ENCODE results near the gene CDH23. TPM values are rescaled to one million over a fixed set of nuclear protein-coding genes. Genes with fewer than 3 reads are reported as not detected.

CDH23 gene
- total RNA-seq, 2 donors from 2014 or later = 3.9 to 4.4 TPM

DNA sequence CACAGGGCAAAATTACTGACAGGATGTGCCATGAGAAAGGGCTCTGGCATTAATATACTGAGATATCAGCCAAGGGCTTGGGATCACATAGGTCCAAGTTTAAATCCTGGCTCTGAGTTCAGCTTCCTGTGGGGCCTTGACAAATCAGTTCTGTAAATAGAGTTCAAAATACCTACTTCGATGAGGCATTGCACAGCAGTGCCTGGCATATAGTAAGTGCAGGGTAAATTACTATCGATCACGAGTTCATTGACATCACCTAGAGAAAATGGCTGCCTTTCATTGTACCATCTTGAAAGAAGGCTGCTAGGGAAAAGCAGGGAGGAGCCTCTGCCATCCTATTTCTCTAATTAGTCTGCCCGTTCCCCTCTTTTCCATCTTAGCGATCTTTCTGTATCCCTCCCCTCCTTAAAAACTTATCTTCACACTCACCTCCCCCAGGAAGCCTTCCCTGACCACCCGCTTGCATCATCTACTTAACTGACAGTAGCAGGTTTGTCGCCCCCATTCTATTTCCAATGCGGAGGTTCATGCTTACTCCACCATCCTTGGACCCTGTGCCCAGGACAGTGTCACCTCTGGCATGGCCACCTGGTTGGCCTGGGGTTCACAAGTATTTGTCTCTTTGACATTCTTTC is 198.3 kb downstream of the CDH23 start:
- Histone ChIP-seq H3K36me3 (no peaks in the 10 kb centered on the region), H3K27ac (no peak overlapping the region), H3K9me3 (no peaks in the 10 kb centered on the region), H3K4me1 (peaks cover 0 to 17% of the 10 kb centered on the region in 2 donors), H3K4me3 (no peak overlapping the region), H3K27me3 (no peaks in the 10 kb centered on the region)
- TF ChIP-seq, protein P1, sequence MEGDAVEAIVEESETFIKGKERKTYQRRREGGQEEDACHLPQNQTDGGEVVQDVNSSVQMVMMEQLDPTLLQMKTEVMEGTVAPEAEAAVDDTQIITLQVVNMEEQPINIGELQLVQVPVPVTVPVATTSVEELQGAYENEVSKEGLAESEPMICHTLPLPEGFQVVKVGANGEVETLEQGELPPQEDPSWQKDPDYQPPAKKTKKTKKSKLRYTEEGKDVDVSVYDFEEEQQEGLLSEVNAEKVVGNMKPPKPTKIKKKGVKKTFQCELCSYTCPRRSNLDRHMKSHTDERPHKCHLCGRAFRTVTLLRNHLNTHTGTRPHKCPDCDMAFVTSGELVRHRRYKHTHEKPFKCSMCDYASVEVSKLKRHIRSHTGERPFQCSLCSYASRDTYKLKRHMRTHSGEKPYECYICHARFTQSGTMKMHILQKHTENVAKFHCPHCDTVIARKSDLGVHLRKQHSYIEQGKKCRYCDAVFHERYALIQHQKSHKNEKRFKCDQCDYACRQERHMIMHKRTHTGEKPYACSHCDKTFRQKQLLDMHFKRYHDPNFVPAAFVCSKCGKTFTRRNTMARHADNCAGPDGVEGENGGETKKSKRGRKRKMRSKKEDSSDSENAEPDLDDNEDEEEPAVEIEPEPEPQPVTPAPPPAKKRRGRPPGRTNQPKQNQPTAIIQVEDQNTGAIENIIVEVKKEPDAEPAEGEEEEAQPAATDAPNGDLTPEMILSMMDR (IDR thresholded peaks at IDR 0.05) = no peak
- DNase-seq (ENCODE audit: low spot score) = no peak

- H3K36me3 ChIP-seq = no peaks in the 10 kb centered on the region
- no peak overlapping the region for H3K4me3 ChIP-seq
- no peak for DNase-seq (ENCODE audit: low spot score)
- no peaks in the 10 kb centered on the region for H3K9me3 ChIP-seq
- no peaks in the 10 kb centered on the region for H3K27me3 ChIP-seq
- H3K27ac ChIP-seq = no peak overlapping the region
- TF ChIP-seq, protein P1 (IDR thresholded peaks at IDR 0.05) = no peak
- H3K4me1 ChIP-seq = peaks cover 0 to 17% of the 10 kb centered on the region in 2 donors
Observed at GRCh38 chr10:71595649-71596048, 198.9 kb downstream of the CDH23 start.

- H3K27ac ChIP-seq = no peak overlapping the region
- DNase-seq (ENCODE audit: low spot score) = no peak
- no peaks in the 10 kb centered on the region for H3K27me3 ChIP-seq
- TF ChIP-seq, protein P1 (IDR thresholded peaks at IDR 0.05) = no peak
- no peaks in the 10 kb centered on the region for H3K9me3 ChIP-seq
- H3K36me3 ChIP-seq = no peaks in the 10 kb centered on the region
- peaks cover 0 to 17% of the 10 kb centered on the region in 2 donors for H3K4me1 ChIP-seq
- no peak overlapping the region for H3K4me3 ChIP-seq
Observed at GRCh38 chr10:71596127-71596526, 199.4 kb downstream of the CDH23 start.

- Histone ChIP-seq H3K36me3 (no peaks in the 10 kb centered on the region), H3K9me3 (no peaks in the 10 kb centered on the region), H3K4me3 (no peak overlapping the region), H3K27me3 (no peaks in the 10 kb centered on the region), H3K27ac (no peak overlapping the region), H3K4me1 (peaks cover 0 to 17% of the 10 kb centered on the region in 2 donors)
- no peak for DNase-seq (ENCODE audit: low spot score)
- TF ChIP-seq, protein P1 (IDR thresholded peaks at IDR 0.05) = no peak
Observed at GRCh38 chr10:71596759-71597158, 200.0 kb downstream of the CDH23 start.

- no peaks in the 10 kb centered on the region for H3K27me3 ChIP-seq
- TF ChIP-seq, protein P1 (IDR thresholded peaks at IDR 0.05) = no peak
- peak overlapping the region; percentile 29 to 67 for H3K27ac ChIP-seq
- DNase-seq (ENCODE audit: low spot score) = peak; percentile 78
- no peak overlapping the region for H3K4me3 ChIP-seq
- no peaks in the 10 kb centered on the region for H3K9me3 ChIP-seq
- H3K36me3 ChIP-seq = no peaks in the 10 kb centered on the region
- H3K4me1 ChIP-seq = peaks cover 0 to 17% of the 10 kb centered on the region in 2 donors
Observed at GRCh38 chr10:71597821-71598498, 201.2 kb downstream of the CDH23 start.

All from right atrium auricular region (tissue), 2 donors.